CD14-positive monocyte (primary cell): Measurements from ENCODE around the gene OGFOD3. TPM values are rescaled to one million over a fixed set of nuclear protein-coding genes. Genes with fewer than 3 reads are reported as not detected.

ENCODE experiments used
- DNase-seq, 3 donors: peaks; one replicate each; pipeline ENCODE4 v3.0.0-alpha.2; 2011 to 2022
- H2AFZ ChIP-seq: 2 replicates; pipeline ENCODE4 v1.6.0; 2012; ENCODE audit warnings: mild to moderate bottlenecking, low read depth, low read length, inconsistent platforms; ENCODE audit not compliant: insufficient read depth, poor library complexity, severe bottlenecking
- H3K27ac ChIP-seq, 2 donors: 1 replicate in 1 of 2; 2 replicates in 1 of 2; pipeline ENCODE4 v1.5.1; 2012 to 2013; ENCODE audit warnings: low read length in 2 of 2, control low read depth in 1 of 2, inconsistent platforms in 1 of 2, low read depth in 1 of 2, mild to moderate bottlenecking in 1 of 2
- H3K27me3 ChIP-seq, 2 donors: one replicate each; pipeline versions ENCODE4 v1.6.0 to v1.6.1; 2011 to 2013; ENCODE audit warnings: low read length in 2 of 2; ENCODE audit not compliant: control insufficient read depth in 2 of 2, insufficient read depth in 2 of 2
- H3K36me3 ChIP-seq, 2 donors: replicated peaks in 1 of 2; 1 replicate in 1 of 2; 2 replicates in 1 of 2; pipeline versions ENCODE4 v1.5.1 to v1.6.1; 2012 to 2013; ENCODE audit warnings: low read length in 2 of 2, control low read depth in 1 of 2, inconsistent platforms in 1 of 2, mild to moderate bottlenecking in 1 of 2; ENCODE audit not compliant: insufficient read depth in 2 of 2, control insufficient read depth in 1 of 2
- H3K4me1 ChIP-seq, 2 donors: 1 replicate in 1 of 2; 2 replicates in 1 of 2; pipeline versions ENCODE4 v1.5.1 to v1.6.1; 2012 to 2013; ENCODE audit warnings: low read length in 2 of 2, control low read depth in 1 of 2, inconsistent platforms in 1 of 2, mild to moderate bottlenecking in 1 of 2, moderate library complexity in 1 of 2; ENCODE audit not compliant: insufficient read depth in 2 of 2, control insufficient read depth in 1 of 2
- H3K4me2 ChIP-seq: replicated peaks from 2 replicates; pipeline ENCODE3; 2012; ENCODE audit warnings: low read length, moderate library complexity, mild to moderate bottlenecking; ENCODE audit not compliant: poor library complexity, severe bottlenecking; ENCODE audit errors: extremely low read depth
- H3K4me3 ChIP-seq, 3 experiments: fragments of 200-600 bp in 1 of 3; sonication (generic) in 1 of 3; replicated peaks in 1 of 3; 1 replicate in 2 of 3; 2 replicates in 1 of 3; pipeline ENCODE4 v1.5.1; 2011 to 2013; ENCODE audit warnings: low read length in 3 of 3, mild to moderate bottlenecking in 3 of 3, control low read depth in 2 of 3, low read depth in 2 of 3, inconsistent platforms in 1 of 3, moderate library complexity in 1 of 3
- H3K79me2 ChIP-seq: 2 replicates; pipeline ENCODE4 v1.6.0; 2012; ENCODE audit warnings: mild to moderate bottlenecking, control low read depth, inconsistent platforms, low read length, moderate library complexity; ENCODE audit not compliant: insufficient read depth
- H3K9ac ChIP-seq: 2 replicates; pipeline ENCODE4 v1.6.0; 2017; ENCODE audit warnings: low read length, mild to moderate bottlenecking; ENCODE audit not compliant: insufficient read depth, poor library complexity, severe bottlenecking
- H3K9me3 ChIP-seq, 2 donors: replicated peaks in 1 of 2; 1 replicate in 1 of 2; 2 replicates in 1 of 2; pipeline versions ENCODE4 v1.5.1 to v1.6.1; 2012 to 2013; ENCODE audit warnings: low read length in 2 of 2, control low read depth in 1 of 2; ENCODE audit not compliant: control insufficient read depth in 1 of 2, insufficient read depth in 1 of 2
- H4K20me1 ChIP-seq: 2 replicates; pipeline ENCODE4 v1.6.0; 2012; ENCODE audit warnings: mild to moderate bottlenecking, low read length, control low read depth, moderate library complexity; ENCODE audit not compliant: insufficient read depth
- H3K27ac Mint-ChIP-seq, 7 donors: one replicate each; pipeline ENCODE4 v1.8.0; 2020; ENCODE audit warnings: mild to moderate bottlenecking in 7 of 7, mixed read lengths in 7 of 7, moderate library complexity in 6 of 7, inconsistent platforms in 2 of 7
- H3K27me3 Mint-ChIP-seq, 3 donors: one replicate each; pipeline ENCODE4 v1.8.0; 2021 to 2022; ENCODE audit warnings: low read depth in 3 of 3, mild to moderate bottlenecking in 3 of 3, mixed read lengths in 3 of 3, moderate library complexity in 3 of 3, inconsistent platforms in 1 of 3
- H3K36me3 Mint-ChIP-seq, 2 donors: one replicate each; pipeline ENCODE4 v1.8.0; 2020; ENCODE audit warnings: mixed read lengths in 2 of 2, inconsistent platforms in 1 of 2, mild to moderate bottlenecking in 1 of 2
- H3K4me1 Mint-ChIP-seq: one replicate; pipeline ENCODE4 v1.8.0; 2020; ENCODE audit warnings: mild to moderate bottlenecking, mixed read lengths
- H3K4me3 Mint-ChIP-seq, 2 donors: one replicate each; pipeline ENCODE4 v1.8.0; 2020; ENCODE audit warnings: mild to moderate bottlenecking in 2 of 2, mixed read lengths in 2 of 2, moderate library complexity in 1 of 2
- H3K9me3 Mint-ChIP-seq, 7 donors: one replicate each; pipeline ENCODE4 v1.8.0; 2020 to 2022; ENCODE audit warnings: mixed read lengths in 7 of 7, mild to moderate bottlenecking in 6 of 7, moderate library complexity in 6 of 7, inconsistent platforms in 2 of 7
- WGBS: methylation state at CpG from one replicate; pipeline ENCODE4 v1.1.5; 2013; ENCODE audit warnings: missing lambda C conversion rate; ENCODE audit not compliant: insufficient coverage; 5-methylcytosine and 5-hydroxymethylcytosine counted together
- intact Hi-C, 2 donors: fragments of 100-400 bp; cut with micrococcal nuclease; formaldehyde crosslinking; loops; one replicate each; pipeline versions ENCODE4 v1.15.0 to v1.15.1; 2023
- polyA plus RNA-seq, 3 donors: library from polyadenylated mRNA; depleted of rRNA in 1 of 3; unstranded in 2 of 3; stranded (reverse) in 1 of 3; fragments of 300-500 nt in 2 of 3; fragments of >200 nt in 1 of 3; fragmentation: Illumina TruSeq in 2 of 3; gene quantifications; 1 replicate in 2 of 3; 2 replicates in 1 of 3; pipeline ENCODE4 v1.2.3, GENCODE V29; 2012 to 2021
- TF ChIP-seq, protein P1 (sequence below): fragments of 200-600 bp; IDR thresholded peaks from one replicate; pipeline ENCODE4 v1.8.0; 2022; ENCODE audit warnings: antibody characterized with exemption, mild to moderate bottlenecking

The OGFOD3 gene
- polyA plus RNA-seq, 3 donors: 17.9 to 36.4 (median 25.2) TPM

DNA sequence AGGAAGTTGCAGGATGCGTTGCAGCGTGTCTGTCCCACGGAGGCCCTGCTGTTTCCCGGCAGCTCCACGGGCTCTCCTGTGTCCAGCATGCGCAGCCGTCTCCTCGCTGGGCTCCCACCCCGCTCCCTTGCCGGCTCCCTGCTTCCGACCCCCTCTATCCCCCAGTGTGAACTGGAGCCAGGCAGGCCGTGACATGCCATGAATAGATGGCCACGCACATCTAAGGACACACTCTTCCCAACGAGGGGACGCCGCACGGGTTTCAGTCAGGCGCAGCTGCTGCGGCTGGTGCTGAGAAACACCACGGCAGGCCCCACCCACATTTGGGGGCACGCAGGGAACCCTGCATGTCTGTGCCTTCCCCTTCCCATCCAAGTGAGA, 9.5 kb downstream of the OGFOD3 start:
- no peak overlapping the region for H3K27ac ChIP-seq
- peaks cover 12% of the 10 kb centered on the region for H4K20me1 ChIP-seq
- H3K27ac Mint-ChIP-seq: no peak overlapping the region
- no peaks in the 10 kb centered on the region for H3K9me3 Mint-ChIP-seq
- H3K4me2 ChIP-seq: no peak overlapping the region
- intact Hi-C loops: no loop called here
- no peak overlapping the region for H3K4me3 ChIP-seq
- H3K79me2 ChIP-seq: no peaks in the 10 kb centered on the region
- no peak overlapping the region for H3K9ac ChIP-seq
- no peak overlapping the region for H3K4me3 Mint-ChIP-seq
- peaks cover 0 to 6% (median 3%) of the 10 kb centered on the region in 3 donors for H3K27me3 Mint-ChIP-seq
- peaks cover 6 to 43% of the 10 kb centered on the region in 2 donors for H3K36me3 ChIP-seq
- TF ChIP-seq, protein P1, sequence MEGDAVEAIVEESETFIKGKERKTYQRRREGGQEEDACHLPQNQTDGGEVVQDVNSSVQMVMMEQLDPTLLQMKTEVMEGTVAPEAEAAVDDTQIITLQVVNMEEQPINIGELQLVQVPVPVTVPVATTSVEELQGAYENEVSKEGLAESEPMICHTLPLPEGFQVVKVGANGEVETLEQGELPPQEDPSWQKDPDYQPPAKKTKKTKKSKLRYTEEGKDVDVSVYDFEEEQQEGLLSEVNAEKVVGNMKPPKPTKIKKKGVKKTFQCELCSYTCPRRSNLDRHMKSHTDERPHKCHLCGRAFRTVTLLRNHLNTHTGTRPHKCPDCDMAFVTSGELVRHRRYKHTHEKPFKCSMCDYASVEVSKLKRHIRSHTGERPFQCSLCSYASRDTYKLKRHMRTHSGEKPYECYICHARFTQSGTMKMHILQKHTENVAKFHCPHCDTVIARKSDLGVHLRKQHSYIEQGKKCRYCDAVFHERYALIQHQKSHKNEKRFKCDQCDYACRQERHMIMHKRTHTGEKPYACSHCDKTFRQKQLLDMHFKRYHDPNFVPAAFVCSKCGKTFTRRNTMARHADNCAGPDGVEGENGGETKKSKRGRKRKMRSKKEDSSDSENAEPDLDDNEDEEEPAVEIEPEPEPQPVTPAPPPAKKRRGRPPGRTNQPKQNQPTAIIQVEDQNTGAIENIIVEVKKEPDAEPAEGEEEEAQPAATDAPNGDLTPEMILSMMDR: no peak
- WGBS: 95% methylated on average over 21 of the region's 21 CpGs
- DNase-seq: no peak
- H3K4me1 Mint-ChIP-seq: peaks cover 13% of the 10 kb centered on the region
- H3K9me3 ChIP-seq: no peaks in the 10 kb centered on the region
- H3K4me1 ChIP-seq: peaks cover 3 to 8% of the 10 kb centered on the region in 2 donors
- peaks cover 33 to 40% of the 10 kb centered on the region in 2 donors for H3K36me3 Mint-ChIP-seq
- H3K27me3 ChIP-seq: no peaks in the 10 kb centered on the region
- H2AFZ ChIP-seq: no peak overlapping the region

DNA sequence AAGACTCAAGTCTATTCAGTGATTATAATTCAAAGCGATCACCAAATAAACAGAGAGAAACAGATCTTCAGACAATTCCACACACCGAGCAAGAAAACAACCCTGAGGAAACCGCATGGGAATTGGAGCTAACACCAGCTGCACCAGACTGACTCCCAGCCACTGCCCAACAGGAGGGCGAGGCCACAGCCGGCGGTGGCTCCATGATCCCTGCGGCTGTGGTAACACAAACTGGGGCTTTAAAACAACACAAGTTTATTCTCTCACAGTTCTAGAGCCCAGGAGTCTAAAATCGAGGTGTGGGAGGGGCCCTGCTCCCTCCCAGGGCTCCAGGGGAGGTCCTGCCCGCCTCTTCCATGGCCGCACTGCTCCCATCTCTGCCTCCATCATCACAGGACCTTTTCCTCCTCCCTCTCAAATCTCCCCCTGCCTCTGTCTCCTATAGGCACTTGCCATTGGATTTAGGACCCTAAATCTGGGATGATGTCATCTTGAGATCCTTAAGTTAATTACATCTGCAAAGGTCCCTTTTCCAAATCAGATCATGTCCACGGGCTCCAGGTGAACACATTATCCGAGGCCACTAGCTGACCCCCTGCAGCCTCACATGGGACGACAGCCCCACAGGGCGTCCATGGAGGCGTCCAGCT, 10.0 kb downstream of the OGFOD3 start:
- TF ChIP-seq, protein P1: no peak
- Histone ChIP-seq H3K4me3 (no peak overlapping the region), H3K4me2 (no peak overlapping the region), H3K9ac (no peak overlapping the region), H2AFZ (no peak overlapping the region), H4K20me1 (peaks cover 11% of the 10 kb centered on the region), H3K27me3 (no peaks in the 10 kb centered on the region), H3K36me3 (peaks cover 11 to 48% of the 10 kb centered on the region in 2 donors), H3K4me1 (peaks cover 3 to 8% of the 10 kb centered on the region in 2 donors), H3K79me2 (no peaks in the 10 kb centered on the region), H3K9me3 (no peaks in the 10 kb centered on the region), H3K27ac (no peak overlapping the region)
- WGBS: 96% methylated on average over 13 of the region's 15 CpGs
- Mint-ChIP-seq H3K9me3 (no peaks in the 10 kb centered on the region), H3K36me3 (peaks cover 36 to 44% of the 10 kb centered on the region in 2 donors), H3K4me3 (no peak overlapping the region), H3K27ac (no peak overlapping the region), H3K27me3 (peaks cover 0 to 6% (median 3%) of the 10 kb centered on the region in 3 donors), H3K4me1 (peaks cover 13% of the 10 kb centered on the region)
- intact Hi-C loops: no loop called here
- DNase-seq: no peak
